Adrenal gland (tissue), 12 donors: Measurements from ENCODE around the gene VNN1. TPM values are rescaled to one million over a fixed set of nuclear protein-coding genes. Genes with fewer than 3 reads are reported as not detected.
"Not testable (repeated sequence)": the region's sequence is repeated elsewhere in the genome, so short reads cannot be mapped to it uniquely, and the experiment has no call there.

Experiments
- DNase-seq, 7 donors: peaks; one replicate each; pipeline ENCODE4 v3.0.0-alpha.2; 2019 to 2020
- H3K27ac ChIP-seq, 5 donors: fragments of 200-600 bp; sonication (generic) in 4 of 5; 1 replicate in 3 of 5; 2 replicates in 2 of 5; pipeline versions ENCODE4 v1.5.1 to v1.8.0; 2016 to 2020; ENCODE audit warnings: mild to moderate bottlenecking in 1 of 5
- H3K27me3 ChIP-seq: fragments of 200-600 bp; 2 replicates; pipeline ENCODE4 v1.8.0; 2021
- H3K36me3 ChIP-seq, 2 donors: fragments of 200-600 bp; replicated peaks in 1 of 2; 1 replicate in 1 of 2; 2 replicates in 1 of 2; pipeline versions ENCODE4 v1.5.1 to v1.8.0; 2018 to 2022
- H3K4me1 ChIP-seq, 2 donors: fragments of 200-600 bp; replicated peaks in 1 of 2; 1 replicate in 1 of 2; 2 replicates in 1 of 2; pipeline versions ENCODE4 v1.5.1 to v1.8.0; 2018 to 2021
- H3K4me3 ChIP-seq, 4 donors: fragments of 200-600 bp; sonication (generic) in 3 of 4; one replicate each; pipeline ENCODE4 v1.5.1; 2016 to 2018
- H3K9me3 ChIP-seq, 3 donors: fragments of 200-600 bp; sonication (generic) in 1 of 3; replicated peaks in 1 of 3; 1 replicate in 2 of 3; 2 replicates in 1 of 3; pipeline versions ENCODE4 v1.5.1 to v1.8.0; 2016 to 2021
- CTCF ChIP-seq, 6 experiments: fragments of 450-650 bp in 4 of 6; fragments of 200-600 bp in 2 of 6; sonication (generic) in 1 of 6; IDR thresholded peaks; 1 replicate in 5 of 6; 2 replicates in 1 of 6; pipeline versions ENCODE4 v1.5.1 to v1.8.0; 2016 to 2021; ENCODE audit warnings: antibody characterized with exemption in 6 of 6, mild to moderate bottlenecking in 2 of 6, moderate library complexity in 1 of 6
- POLR2A ChIP-seq, 2 donors: fragments of 450-650 bp; IDR thresholded peaks; one replicate each; pipeline ENCODE4 v1.6.1; 2017; ENCODE audit warnings: antibody characterized with exemption in 2 of 2, mild to moderate bottlenecking in 2 of 2, moderate library complexity in 1 of 2
- WGBS, 4 donors: extraction: QIAGEN DNeasy Blood & Tissue Kit in 2 of 4; methylation state at CpG; one replicate each; pipeline versions ENCODE4 v1.1.5 to v1.1.7; 2013 to 2017; 5-methylcytosine and 5-hydroxymethylcytosine counted together
- intact Hi-C, 2 donors: fragments of 100-400 bp; cut with DNase I; formaldehyde crosslinking; loops; one replicate each; pipeline versions ENCODE4 v1.14.1 to v1.15.0; 2022 to 2023
- polyA plus RNA-seq, 3 donors: library from polyadenylated mRNA; stranded (reverse); fragments of 200-250 nt in 2 of 3; fragments of 350-450 nt in 1 of 3; fragmentation: Illumina TruSeq in 1 of 3; extraction: RNeasy Lipid Tissue Mini Kit (QIAGEN cat#74804) in 1 of 3; gene quantifications; one replicate each; pipeline ENCODE4 v1.2.3, GENCODE V29; 2013 to 2014
- total RNA-seq, 9 donors: library from RNA; depleted of rRNA in 4 of 9; stranded (reverse); fragments of >200 nt in 4 of 9; fragments of 120-200 nt in 1 of 9; fragmentation: NEBNext Ultra II Directional in 1 of 9; extraction: Animal tissue kit (Norgen Biotek cat#: 25700) in 1 of 9; gene quantifications; one replicate each; pipeline versions ENCODE4 v1.1.0 to v1.2.4, GENCODE V29; 2013 to 2023
- donor health status: healthy with polysubstance abuse.
- donor health status: Bipolar disorder and iron deficiency.
- donor health status: DM: yes; HTN: yes; CAD: no.
- donor health status: DM: no; HTN: no; CAD: no.
- donor health status: DM: no; HTN: no; CAD: no.
- donor health status: DM: yes; HTN: yes; CAD: no.

VNN1 gene
- total and polyA plus RNA-seq, 12 donors: 0.18 to 3.9 (median 1.4) TPM

GRCh38 chr6:132683543-132683942, 30.3 kb downstream of the VNN1 start:
- Histone ChIP-seq H3K27me3 (no peaks in the 10 kb centered on the region), H3K27ac (no peak overlapping the region), H3K4me1 (peaks cover 0 to 3% of the 10 kb centered on the region in 2 donors), H3K4me3 (no peak overlapping the region), H3K36me3 (no peaks in the 10 kb centered on the region), H3K9me3 (no peaks in the 10 kb centered on the region)
- intact Hi-C loops: no loop called here
- DNase-seq: no peak
- WGBS, 4 donors: 82 to 92% (median 84%) methylated on average over 6 of the region's 6 CpGs
- TF ChIP-seq POLR2A (IDR thresholded peaks at IDR 0.05) (no peak), CTCF (IDR thresholded peaks at IDR 0.05) (no peak)

DNA sequence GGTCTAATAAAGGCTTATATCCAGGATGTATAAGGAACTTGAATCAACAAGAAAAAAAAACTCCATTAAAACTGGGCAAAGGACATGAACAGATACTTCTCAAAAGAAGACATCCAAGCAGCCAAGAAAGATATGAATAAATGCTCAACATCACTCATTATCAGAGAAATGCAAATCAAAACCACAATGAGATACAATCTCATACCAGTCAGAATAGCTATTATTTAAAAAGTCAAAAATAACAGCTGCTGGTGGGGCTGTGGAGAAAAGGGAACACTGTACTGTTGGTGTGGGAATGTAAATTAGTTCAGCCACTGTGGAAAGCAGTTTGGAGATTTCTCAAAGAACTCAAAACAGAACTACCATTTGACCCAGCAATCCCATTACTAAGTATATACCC, 34.8 kb downstream of the VNN1 start:
- not testable (repeated sequence) for H3K4me3 ChIP-seq, H3K9me3 ChIP-seq, H3K27ac ChIP-seq, H3K27me3 ChIP-seq, H3K36me3 ChIP-seq, H3K4me1 ChIP-seq, DNase-seq
- intact Hi-C loops: loop anchor here (10.0 kb wide), 1 partner anchor 86 kb away; no protein-coding TSS in a partner anchor

- no peaks in the 10 kb centered on the region for H3K36me3 ChIP-seq
- no peaks in the 10 kb centered on the region for H3K4me1 ChIP-seq
- H3K27ac ChIP-seq: no peak overlapping the region
- H3K9me3 ChIP-seq: no peaks in the 10 kb centered on the region
- H3K4me3 ChIP-seq: no peak overlapping the region
- no peak for DNase-seq
- TF ChIP-seq CTCF (IDR thresholded peaks at IDR 0.05): no peak
- TF ChIP-seq POLR2A (IDR thresholded peaks at IDR 0.05): no peak
- H3K27me3 ChIP-seq: no peaks in the 10 kb centered on the region
- intact Hi-C loops: loop anchor here (10.0 kb wide), 1 partner anchor 89 kb away; no protein-coding TSS in a partner anchor
Observed at GRCh38 chr6:132675749-132676148, 38.1 kb downstream of the VNN1 start.

DNA sequence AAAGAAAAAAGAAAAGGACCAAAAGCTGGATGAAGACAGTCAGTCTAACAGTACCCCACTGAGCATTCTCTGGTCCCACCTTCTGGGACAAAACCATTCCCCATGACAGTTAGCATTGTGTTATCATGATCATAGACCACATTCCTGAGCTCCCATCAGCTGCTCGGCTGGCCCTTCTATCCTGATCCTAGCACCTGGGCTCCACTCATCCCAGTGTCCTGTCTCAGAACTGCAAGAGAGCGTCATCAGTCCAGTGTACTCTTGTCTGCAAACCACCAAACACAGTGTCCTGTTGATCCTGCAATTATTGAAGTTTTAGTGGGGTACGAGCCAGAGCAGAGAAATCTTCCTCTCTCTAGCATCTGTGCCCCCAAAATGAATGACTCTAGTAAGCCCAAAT, 38.9 kb downstream of the VNN1 start:
- peaks cover 0 to 2% of the 10 kb centered on the region in 2 donors for H3K4me1 ChIP-seq
- H3K9me3 ChIP-seq: no peaks in the 10 kb centered on the region
- intact Hi-C loops: loop anchor here (10.0 kb wide), 1 partner anchor 90 kb away; no protein-coding TSS in a partner anchor
- no peak for DNase-seq
- no peak overlapping the region for H3K4me3 ChIP-seq
- no peak for TF ChIP-seq CTCF (IDR thresholded peaks at IDR 0.05)
- no peak for TF ChIP-seq POLR2A (IDR thresholded peaks at IDR 0.05)
- WGBS, 4 donors: 61 to 72% (median 70%) methylated on average over 3 of the region's 3 CpGs
- no peaks in the 10 kb centered on the region for H3K27me3 ChIP-seq
- no peak overlapping the region for H3K27ac ChIP-seq
- no peaks in the 10 kb centered on the region for H3K36me3 ChIP-seq

- 83 to 85% (median 83%) methylated on average over 10 of the region's 10 CpGs for WGBS, 4 donors
- Histone ChIP-seq H3K4me3 (no peak overlapping the region), H3K4me1 (peaks cover 0 to 6% of the 10 kb centered on the region in 2 donors), H3K27me3 (no peaks in the 10 kb centered on the region), H3K9me3 (no peaks in the 10 kb centered on the region), H3K36me3 (no peaks in the 10 kb centered on the region), H3K27ac (no peak overlapping the region)
- TF ChIP-seq CTCF (IDR thresholded peaks at IDR 0.05) (no peak), POLR2A (IDR thresholded peaks at IDR 0.05) (no peak)
- intact Hi-C loops: loop anchor here (10.0 kb wide), 1 partner anchor 91 kb away; no protein-coding TSS in a partner anchor
- DNase-seq: no peak
Observed at GRCh38 chr6:132673376-132674094, 40.3 kb downstream of the VNN1 start.
